BJ (cell line): Measurements from ENCODE around the gene CTNNA1. TPM values are rescaled to one million over a fixed set of nuclear protein-coding genes. Genes with fewer than 3 reads are reported as not detected.
"Not testable (repeated sequence)": the region's sequence is repeated elsewhere in the genome, so short reads cannot be mapped to it uniquely, and the experiment has no call there.

Experiments used
- CTCF ChIA-PET: fragments of 350-600 bp; formaldehyde crosslinking; extraction: SDS; loops from one replicate; lab custom pipeline; 2021; ENCODE audit warnings: antibody characterized with exemption, inconsistent platforms; lab: Yijun Ruan, JAX
- POLR2A ChIA-PET: fragments of 300-600 bp; sonication (Branson Sonifier 250); formaldehyde crosslinking; extraction: SDS; loops from one replicate; lab custom pipeline; 2021; ENCODE audit warnings: antibody characterized with exemption; lab: Charles Lee
- DNase-seq: peaks from one replicate; pipeline ENCODE4 v3.0.0-alpha.2; 2011; ENCODE audit warnings: low read depth
- H3K27me3 ChIP-seq: 2 replicates; pipeline ENCODE4 v1.6.0; 2011; ENCODE audit warnings: low read length; ENCODE audit not compliant: control insufficient read depth, insufficient read depth
- H3K36me3 ChIP-seq: 2 replicates; pipeline ENCODE4 v1.5.1; 2011; ENCODE audit warnings: low read length; ENCODE audit not compliant: control insufficient read depth, insufficient read depth
- H3K4me3 ChIP-seq: 2 replicates; pipeline ENCODE4 v1.5.1; 2011; ENCODE audit warnings: low read depth, mild to moderate bottlenecking, control low read depth, low read length
- CTCF ChIP-seq: IDR thresholded peaks from 2 replicates; pipeline ENCODE4 v1.5.1; 2011; ENCODE audit warnings: low read depth, mild to moderate bottlenecking, control low read depth, inconsistent platforms, low read length, moderate library complexity; ENCODE audit not compliant: insufficient read depth
- polyA plus RNA-seq: library from polyadenylated mRNA; depleted of rRNA; stranded (reverse); fragments of >200 nt; gene quantifications from 2 replicates; pipeline ENCODE4 v1.2.3, GENCODE V29; 2011

CTNNA1 gene
- polyA plus RNA-seq, 1 experiment: 169 TPM

- Histone ChIP-seq H3K36me3 (0 out of 2 replicates have a peak, but pooled peaks cover 2% of the 10 kb centered on the region), H3K27me3 (no peaks in the 10 kb centered on the region), H3K4me3 (no peak overlapping the region)
- ChIA-PET CTCF (interaction anchor here (0.8 to 2.0 kb wide), 6 partner anchors 8 to 20 kb away, joined by 3 to 9 read pairs (median 4); no protein-coding TSS in a partner anchor), POLR2A (no interaction called here)
- no peak for TF ChIP-seq CTCF
- no peak for DNase-seq
These were observed 51.9 kb downstream of the CTNNA1 start for GRCh38 chr5:138805096-138805495.

- no peaks in the 10 kb centered on the region for H3K27me3 ChIP-seq
- H3K4me3 ChIP-seq: no peak overlapping the region
- TF ChIP-seq CTCF: no peak
- DNase-seq: no peak
- ChIA-PET POLR2A (no interaction called here), CTCF (no interaction called here)
- H3K36me3 ChIP-seq: 0 out of 2 replicates have a peak, but pooled peaks cover 2% of the 10 kb centered on the region
These were observed 54.0 kb downstream of the CTNNA1 start for GRCh38 chr5:138807182-138807581.

GRCh38 chr5:138809391-138809790 lies 56.2 kb downstream of the CTNNA1 start:
- POLR2A ChIA-PET: interaction anchor here (1.3 kb wide), 1 partner anchor 96 kb away, joined by 6 read pairs; no protein-coding TSS in a partner anchor
- TF ChIP-seq CTCF: no peak
- CTCF ChIA-PET: interaction anchor here (0.6 to 1.1 kb wide), 2 partner anchors 15 to 16 kb away, joined by 3 to 4 read pairs; no protein-coding TSS in a partner anchor
- no peaks in the 10 kb centered on the region for H3K27me3 ChIP-seq
- no peak overlapping the region for H3K4me3 ChIP-seq
- DNase-seq: no peak
- 0 out of 2 replicates have a peak, but pooled peaks cover 3% of the 10 kb centered on the region for H3K36me3 ChIP-seq

- CTCF ChIA-PET, H3K36me3 ChIP-seq, POLR2A ChIA-PET, H3K4me3 ChIP-seq, DNase-seq, H3K27me3 ChIP-seq: not testable (repeated sequence)
These were observed 57.6 kb downstream of the CTNNA1 start for GRCh38 chr5:138810861-138811260.

DNA sequence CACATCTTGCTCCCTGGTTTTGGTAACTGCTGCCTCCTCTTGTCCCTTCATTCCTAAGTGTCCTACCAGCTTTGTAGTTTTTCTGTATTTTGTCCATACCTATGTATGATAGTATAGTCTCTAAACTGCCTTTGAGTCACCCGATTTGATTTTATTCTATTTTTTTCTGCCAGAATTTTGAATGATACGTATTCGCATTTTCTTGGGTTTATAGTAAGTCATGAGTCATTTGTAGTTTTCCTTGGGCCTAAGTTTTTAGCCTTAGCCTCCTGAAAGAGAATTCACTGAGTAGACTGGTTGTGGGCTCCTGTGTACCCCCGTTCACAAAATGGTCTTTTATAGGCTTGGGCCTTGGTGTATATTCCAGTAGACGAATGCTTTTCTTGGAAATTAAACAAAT lies 62.3 kb downstream of the CTNNA1 start:
- Histone ChIP-seq H3K27me3 (no peaks in the 10 kb centered on the region), H3K36me3 (peaks cover 2% of the 10 kb centered on the region; the same call in 1 of the 2 replicates), H3K4me3 (no peak overlapping the region)
- no peak for DNase-seq
- CTCF ChIA-PET: no interaction called here
- POLR2A ChIA-PET: no interaction called here
- no peak for TF ChIP-seq CTCF

GRCh38 chr5:138817241-138817640 lies 64.0 kb downstream of the CTNNA1 start:
- Histone ChIP-seq H3K4me3 (no peak overlapping the region), H3K27me3 (no peaks in the 10 kb centered on the region), H3K36me3 (peaks cover 2% of the 10 kb centered on the region; the same call in 1 of the 2 replicates)
- CTCF ChIA-PET: no interaction called here
- no peak for DNase-seq
- TF ChIP-seq CTCF: no peak
- POLR2A ChIA-PET: no interaction called here
